Nephron (organoid): Measurements from ENCODE around the gene EMSY.

Experiments
- H3K27ac Mint-ChIP-seq, 3 experiments: 2 replicates each; pipeline ENCODE4 v1.8.0; 2020; ENCODE audit warnings: mixed read lengths in 3 of 3, mild to moderate bottlenecking in 2 of 3, moderate library complexity in 1 of 3
- H3K27me3 Mint-ChIP-seq: 2 replicates; pipeline ENCODE4 v1.8.0; 2021; ENCODE audit warnings: low read depth, mild to moderate bottlenecking, moderate library complexity, mixed read lengths
- H3K36me3 Mint-ChIP-seq: 2 replicates; pipeline ENCODE4 v1.8.0; 2020; ENCODE audit warnings: low read depth, mixed read lengths
- H3K4me1 Mint-ChIP-seq: 2 replicates; pipeline ENCODE4 v1.8.0; 2020; ENCODE audit warnings: mixed read lengths
- H3K4me3 Mint-ChIP-seq, 3 experiments: 2 replicates each; pipeline ENCODE4 v1.8.0; 2020; ENCODE audit warnings: mild to moderate bottlenecking in 3 of 3, mixed read lengths in 3 of 3, moderate library complexity in 2 of 3
- H3K9me3 Mint-ChIP-seq: 2 replicates; pipeline ENCODE4 v1.8.0; 2020; ENCODE audit warnings: mixed read lengths
- TF ChIP-seq, protein P1 (sequence below), 3 experiments: fragments of 200-600 bp; sonication (generic); IDR thresholded peaks; one replicate each; pipeline ENCODE4 v1.5.0; 2021; ENCODE audit warnings: antibody characterized with exemption in 3 of 3; ENCODE audit not compliant: unreplicated experiment in 3 of 3

EMSY gene

GRCh38 chr11:76598426-76598839 is 153.6 kb downstream of the EMSY start:
- Mint-ChIP-seq H3K4me3 (no peak overlapping the region), H3K4me1 (peaks cover 15% of the 10 kb centered on the region), H3K27me3 (peaks cover 8% of the 10 kb centered on the region), H3K9me3 (no peaks in the 10 kb centered on the region), H3K36me3 (no peaks in the 10 kb centered on the region), H3K27ac (no peak overlapping the region)
- TF ChIP-seq, protein P1, sequence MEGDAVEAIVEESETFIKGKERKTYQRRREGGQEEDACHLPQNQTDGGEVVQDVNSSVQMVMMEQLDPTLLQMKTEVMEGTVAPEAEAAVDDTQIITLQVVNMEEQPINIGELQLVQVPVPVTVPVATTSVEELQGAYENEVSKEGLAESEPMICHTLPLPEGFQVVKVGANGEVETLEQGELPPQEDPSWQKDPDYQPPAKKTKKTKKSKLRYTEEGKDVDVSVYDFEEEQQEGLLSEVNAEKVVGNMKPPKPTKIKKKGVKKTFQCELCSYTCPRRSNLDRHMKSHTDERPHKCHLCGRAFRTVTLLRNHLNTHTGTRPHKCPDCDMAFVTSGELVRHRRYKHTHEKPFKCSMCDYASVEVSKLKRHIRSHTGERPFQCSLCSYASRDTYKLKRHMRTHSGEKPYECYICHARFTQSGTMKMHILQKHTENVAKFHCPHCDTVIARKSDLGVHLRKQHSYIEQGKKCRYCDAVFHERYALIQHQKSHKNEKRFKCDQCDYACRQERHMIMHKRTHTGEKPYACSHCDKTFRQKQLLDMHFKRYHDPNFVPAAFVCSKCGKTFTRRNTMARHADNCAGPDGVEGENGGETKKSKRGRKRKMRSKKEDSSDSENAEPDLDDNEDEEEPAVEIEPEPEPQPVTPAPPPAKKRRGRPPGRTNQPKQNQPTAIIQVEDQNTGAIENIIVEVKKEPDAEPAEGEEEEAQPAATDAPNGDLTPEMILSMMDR (IDR thresholded peaks at IDR 0.05; ENCODE audit: unreplicated experiment in 3 of 3): peak in 2 of 3 experiments; percentile 23 to 36

DNA sequence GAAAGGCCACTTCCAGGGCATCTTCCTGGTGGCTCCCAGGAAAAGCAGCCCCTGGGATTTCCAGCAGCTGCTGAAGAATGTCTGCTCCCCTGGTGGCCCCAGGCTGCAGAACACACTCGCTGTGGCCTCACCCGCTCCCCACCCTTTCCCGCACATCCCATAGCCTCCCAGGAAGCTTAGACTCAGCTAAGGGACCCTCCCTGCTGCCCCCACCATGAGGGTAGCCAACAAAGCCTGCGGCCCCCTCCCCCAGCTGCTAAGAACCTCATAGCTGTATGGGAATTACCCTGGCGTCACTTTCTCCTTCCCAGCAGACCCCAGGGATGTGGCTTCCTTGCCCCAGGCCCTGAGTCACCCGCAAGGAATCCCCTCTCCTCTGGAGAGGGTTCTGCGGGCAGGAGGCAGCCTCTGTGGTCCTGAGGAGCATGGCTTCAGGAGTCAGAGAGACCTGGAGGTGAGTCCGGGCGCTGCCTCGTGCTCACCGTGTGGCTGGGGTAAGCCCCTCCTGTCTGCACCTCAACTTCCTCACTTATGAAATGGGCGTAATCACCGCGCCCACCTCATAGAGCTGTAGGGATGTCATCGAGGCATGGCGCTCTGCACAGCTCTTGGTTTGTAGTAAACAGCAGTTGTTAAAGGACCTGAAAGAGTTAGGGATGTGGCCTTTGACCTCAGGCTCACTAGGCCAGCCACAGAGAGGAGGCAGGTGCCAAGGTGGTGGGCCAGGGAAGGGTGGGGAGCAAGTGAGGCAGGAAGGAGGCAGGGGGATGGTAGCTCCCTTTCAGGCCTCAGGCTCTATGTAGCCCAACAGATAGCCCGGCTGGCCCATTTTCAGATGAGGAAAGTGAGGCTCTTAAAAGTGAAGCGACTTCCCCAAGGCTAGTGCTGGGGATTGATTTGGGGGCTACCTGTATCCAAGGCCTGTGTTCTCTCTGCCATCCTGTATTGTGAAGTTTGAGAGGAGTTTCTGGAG is 154.5 kb downstream of the EMSY start:
- H3K27me3 Mint-ChIP-seq: peaks cover 8% of the 10 kb centered on the region
- no peaks in the 10 kb centered on the region for H3K9me3 Mint-ChIP-seq
- TF ChIP-seq, protein P1 (IDR thresholded peaks at IDR 0.05; ENCODE audit: unreplicated experiment in 3 of 3): no peak
- no peaks in the 10 kb centered on the region for H3K36me3 Mint-ChIP-seq
- H3K4me1 Mint-ChIP-seq: peaks cover 23% of the 10 kb centered on the region
- H3K4me3 Mint-ChIP-seq: no peak overlapping the region
- H3K27ac Mint-ChIP-seq: no peak overlapping the region

DNA sequence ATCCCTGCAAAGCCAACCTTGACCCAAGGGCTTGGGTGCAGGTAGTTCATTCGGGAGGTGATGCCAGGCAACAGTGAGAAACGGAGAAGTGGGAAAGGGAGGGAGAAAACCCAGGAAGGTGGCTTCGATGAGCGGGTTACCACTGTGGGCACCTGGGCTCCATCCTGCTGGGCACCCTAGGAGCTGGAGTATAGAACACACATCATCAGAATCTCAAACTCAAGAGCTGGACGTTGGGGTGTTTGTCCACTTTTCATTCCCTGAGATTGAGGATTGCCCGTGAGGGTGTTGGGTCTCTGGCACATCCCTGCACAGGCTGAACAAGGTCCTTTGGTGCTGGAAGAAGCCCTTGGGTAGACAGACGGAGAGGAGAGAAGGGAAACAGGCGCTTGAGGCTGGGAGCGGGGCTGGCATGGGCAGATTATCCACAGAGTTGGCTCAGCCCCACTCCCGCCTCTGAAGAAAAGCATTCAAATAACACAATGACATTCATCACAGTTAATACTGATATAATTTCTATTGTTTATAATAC is 155.4 kb downstream of the EMSY start:
- TF ChIP-seq, protein P1 (IDR thresholded peaks at IDR 0.05; ENCODE audit: unreplicated experiment in 3 of 3): no peak
- H3K4me3 Mint-ChIP-seq: no peak overlapping the region
- H3K9me3 Mint-ChIP-seq: no peaks in the 10 kb centered on the region
- H3K27me3 Mint-ChIP-seq: peaks cover 8% of the 10 kb centered on the region
- peaks cover 31% of the 10 kb centered on the region for H3K4me1 Mint-ChIP-seq
- H3K36me3 Mint-ChIP-seq: no peaks in the 10 kb centered on the region
- no peak overlapping the region for H3K27ac Mint-ChIP-seq

DNA sequence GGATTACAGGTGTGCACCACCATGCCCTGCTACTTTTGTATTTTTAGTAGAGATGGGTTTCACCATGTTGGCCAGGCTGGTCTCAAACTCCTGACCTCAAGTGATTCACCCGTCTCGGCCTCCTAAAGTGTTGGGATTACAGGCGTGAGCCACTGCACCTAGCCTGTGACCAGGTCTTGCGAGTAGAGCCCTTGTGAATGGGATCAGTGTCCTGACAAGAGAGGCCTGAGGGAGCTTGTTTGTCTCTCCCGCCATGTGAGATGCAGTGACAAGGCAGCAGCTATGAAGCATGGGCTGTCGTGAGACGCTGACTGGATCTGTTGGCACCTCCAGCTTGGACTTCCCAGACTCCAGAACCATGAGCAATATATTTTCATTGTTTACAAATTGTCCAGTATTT is 156.5 kb downstream of the EMSY start:
- no peaks in the 10 kb centered on the region for H3K36me3 Mint-ChIP-seq
- peak overlapping the region in 2 of 3 experiments; percentile 62 to 66 for H3K27ac Mint-ChIP-seq
- TF ChIP-seq, protein P1 (IDR thresholded peaks at IDR 0.05; ENCODE audit: unreplicated experiment in 3 of 3): no peak
- H3K4me1 Mint-ChIP-seq: peaks cover 38% of the 10 kb centered on the region
- H3K4me3 Mint-ChIP-seq: no peak overlapping the region
- peaks cover 8% of the 10 kb centered on the region for H3K27me3 Mint-ChIP-seq
- H3K9me3 Mint-ChIP-seq: no peaks in the 10 kb centered on the region

GRCh38 chr11:76601724-76602123 is 156.9 kb downstream of the EMSY start:
- H3K4me1 Mint-ChIP-seq: peaks cover 43% of the 10 kb centered on the region
- H3K4me3 Mint-ChIP-seq: no peak overlapping the region
- peaks cover 8% of the 10 kb centered on the region for H3K27me3 Mint-ChIP-seq
- H3K36me3 Mint-ChIP-seq: no peaks in the 10 kb centered on the region
- H3K9me3 Mint-ChIP-seq: no peaks in the 10 kb centered on the region
- peak overlapping the region in 2 of 3 experiments; percentile 62 to 66 for H3K27ac Mint-ChIP-seq
- TF ChIP-seq, protein P1 (IDR thresholded peaks at IDR 0.05; ENCODE audit: unreplicated experiment in 3 of 3): no peak
